ENCODE measurements around the gene ADARB1. TPM values are rescaled to one million over a fixed set of nuclear protein-coding genes. Genes with fewer than 3 reads are reported as not detected.
A peak's percentile ranks its signal among the peaks of the same experiment; 100 is the strongest.

ADARB1 gene
- polyA plus RNA-seq, 4 donors: 1.1 to 8.3 (median 3.8) TPM

DNA sequence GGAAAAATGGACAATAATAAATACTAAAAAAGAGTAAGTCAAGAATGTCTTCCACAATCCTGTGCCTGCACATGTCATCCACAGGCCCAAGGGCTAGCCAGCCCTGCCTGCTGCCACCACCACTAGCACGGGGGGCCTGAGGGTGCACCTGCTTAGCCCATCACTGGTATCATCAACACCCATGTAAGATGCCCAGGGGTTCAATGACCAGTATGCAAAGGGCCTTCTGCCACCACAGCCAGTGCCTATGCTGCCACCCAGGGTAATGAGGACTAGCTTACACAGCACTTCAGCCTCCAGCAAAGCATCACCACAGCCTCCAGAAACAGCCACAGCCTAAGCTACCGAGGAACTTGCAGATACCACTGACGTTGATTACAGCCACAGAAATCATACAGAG is 167.0 kb downstream of the ADARB1 start:
- H3K4me3 ChIP-seq (ENCODE audit: low read depth in 1 of 3, low read length in 3 of 3): no peak overlapping the region
- DNase-seq: no peak
- peaks cover 0 to 6% of the 10 kb centered on the region in 2 donors for H3K9me3 ChIP-seq (ENCODE audit: control insufficient read depth in 2 of 2, insufficient read depth in 1 of 2, low read depth in 1 of 2, low read length in 1 of 2)
- no peak for FAIRE-seq
- no peaks in the 10 kb centered on the region for H3K4me1 ChIP-seq (ENCODE audit: control insufficient read depth in 3 of 3, insufficient read depth in 2 of 3, low read depth in 1 of 3, low read length in 2 of 3)
- H3K27me3 ChIP-seq (ENCODE audit: control insufficient read depth in 3 of 3, insufficient read depth in 3 of 3, low read length in 3 of 3): peaks cover 0 to 2% (median 0%) of the 10 kb centered on the region in 3 donors
- H3K36me3 ChIP-seq (ENCODE audit: control insufficient read depth in 3 of 3, insufficient read depth in 2 of 3, low read depth in 1 of 3, low read length in 3 of 3): no peaks in the 10 kb centered on the region
- 71 to 85% (median 84%) methylated on average over 3 of the region's 3 CpGs for WGBS, 3 donors
- H3K27ac ChIP-seq (ENCODE audit: low read depth in 1 of 3, low read length in 2 of 3): no peak overlapping the region

DNA sequence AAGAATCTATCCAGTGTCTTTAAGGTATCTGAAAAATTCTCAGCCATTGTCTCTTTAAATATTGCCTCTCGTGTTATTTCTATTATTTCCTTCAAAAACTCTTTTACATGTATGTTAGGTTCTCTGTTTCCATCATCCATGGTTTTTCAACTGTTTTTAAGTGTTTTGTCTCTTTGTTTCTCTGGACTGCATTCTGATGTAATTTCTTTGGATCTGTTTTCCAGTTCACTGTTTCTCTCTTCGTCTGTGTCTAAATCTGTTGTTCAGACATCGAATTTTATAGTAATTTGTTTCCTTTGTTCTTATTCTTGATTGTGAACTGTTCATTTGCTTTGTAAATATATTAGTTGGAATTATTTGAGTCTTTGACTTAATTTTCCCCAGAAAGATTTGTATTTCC is 169.2 kb downstream of the ADARB1 start:
- Histone ChIP-seq H3K27me3 (ENCODE audit: control insufficient read depth in 3 of 3, insufficient read depth in 3 of 3, low read length in 3 of 3) (peaks cover 0 to 2% (median 2%) of the 10 kb centered on the region in 3 donors), H3K27ac (ENCODE audit: low read depth in 1 of 3, low read length in 2 of 3) (no peak overlapping the region), H3K4me3 (ENCODE audit: low read depth in 1 of 3, low read length in 3 of 3) (no peak overlapping the region), H3K36me3 (ENCODE audit: control insufficient read depth in 3 of 3, insufficient read depth in 2 of 3, low read depth in 1 of 3, low read length in 3 of 3) (no peaks in the 10 kb centered on the region), H3K9me3 (ENCODE audit: control insufficient read depth in 2 of 2, insufficient read depth in 1 of 2, low read depth in 1 of 2, low read length in 1 of 2) (peaks cover 0 to 5% of the 10 kb centered on the region in 2 donors), H3K4me1 (ENCODE audit: control insufficient read depth in 3 of 3, insufficient read depth in 2 of 3, low read depth in 1 of 3, low read length in 2 of 3) (no peaks in the 10 kb centered on the region)
- FAIRE-seq: no peak
- DNase-seq: no peak
- WGBS, 3 donors: 48 to 73% (median 68%) methylated on average over 3 of the region's 3 CpGs

DNA sequence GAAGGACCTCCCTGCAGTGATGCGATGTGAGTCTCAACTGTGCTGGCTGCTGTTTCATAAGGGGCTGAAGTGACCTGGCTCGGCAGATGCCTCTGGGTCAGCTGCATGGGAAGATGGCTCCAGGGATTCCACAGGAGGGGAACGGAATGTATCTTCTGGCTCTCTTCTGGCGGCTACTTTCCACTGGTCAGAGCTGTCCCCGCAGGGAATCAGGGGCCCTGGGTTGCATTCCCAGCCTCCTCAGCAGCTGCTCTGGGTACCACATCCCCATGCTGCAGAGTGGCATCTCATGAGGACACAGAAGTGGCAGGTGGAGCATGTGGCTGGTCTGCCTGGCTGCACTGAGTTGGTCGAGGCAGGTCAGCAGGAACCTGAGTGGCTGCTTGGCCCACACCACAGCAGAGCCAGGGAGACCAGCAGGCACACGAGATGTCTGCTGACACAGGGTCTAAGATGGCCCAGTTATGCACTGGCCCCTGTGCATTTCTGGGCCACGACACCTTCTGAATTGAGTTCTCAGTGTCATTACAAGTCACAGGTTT is 170.5 kb downstream of the ADARB1 start:
- H3K4me3 ChIP-seq (ENCODE audit: low read depth in 1 of 3, low read length in 3 of 3): no peak overlapping the region
- H3K4me1 ChIP-seq (ENCODE audit: control insufficient read depth in 3 of 3, insufficient read depth in 2 of 3, low read depth in 1 of 3, low read length in 2 of 3): no peaks in the 10 kb centered on the region
- 70 to 85% (median 73%) methylated on average over 8 of the region's 8 CpGs for WGBS, 3 donors
- H3K27ac ChIP-seq (ENCODE audit: low read depth in 1 of 3, low read length in 2 of 3): no peak overlapping the region
- DNase-seq (no peak), FAIRE-seq (no peak)
- peaks cover 0 to 5% of the 10 kb centered on the region in 2 donors for H3K9me3 ChIP-seq (ENCODE audit: control insufficient read depth in 2 of 2, insufficient read depth in 1 of 2, low read depth in 1 of 2, low read length in 1 of 2)
- H3K27me3 ChIP-seq (ENCODE audit: control insufficient read depth in 3 of 3, insufficient read depth in 3 of 3, low read length in 3 of 3): peaks cover 0 to 2% (median 2%) of the 10 kb centered on the region in 3 donors
- H3K36me3 ChIP-seq (ENCODE audit: control insufficient read depth in 3 of 3, insufficient read depth in 2 of 3, low read depth in 1 of 3, low read length in 3 of 3): no peaks in the 10 kb centered on the region

DNA sequence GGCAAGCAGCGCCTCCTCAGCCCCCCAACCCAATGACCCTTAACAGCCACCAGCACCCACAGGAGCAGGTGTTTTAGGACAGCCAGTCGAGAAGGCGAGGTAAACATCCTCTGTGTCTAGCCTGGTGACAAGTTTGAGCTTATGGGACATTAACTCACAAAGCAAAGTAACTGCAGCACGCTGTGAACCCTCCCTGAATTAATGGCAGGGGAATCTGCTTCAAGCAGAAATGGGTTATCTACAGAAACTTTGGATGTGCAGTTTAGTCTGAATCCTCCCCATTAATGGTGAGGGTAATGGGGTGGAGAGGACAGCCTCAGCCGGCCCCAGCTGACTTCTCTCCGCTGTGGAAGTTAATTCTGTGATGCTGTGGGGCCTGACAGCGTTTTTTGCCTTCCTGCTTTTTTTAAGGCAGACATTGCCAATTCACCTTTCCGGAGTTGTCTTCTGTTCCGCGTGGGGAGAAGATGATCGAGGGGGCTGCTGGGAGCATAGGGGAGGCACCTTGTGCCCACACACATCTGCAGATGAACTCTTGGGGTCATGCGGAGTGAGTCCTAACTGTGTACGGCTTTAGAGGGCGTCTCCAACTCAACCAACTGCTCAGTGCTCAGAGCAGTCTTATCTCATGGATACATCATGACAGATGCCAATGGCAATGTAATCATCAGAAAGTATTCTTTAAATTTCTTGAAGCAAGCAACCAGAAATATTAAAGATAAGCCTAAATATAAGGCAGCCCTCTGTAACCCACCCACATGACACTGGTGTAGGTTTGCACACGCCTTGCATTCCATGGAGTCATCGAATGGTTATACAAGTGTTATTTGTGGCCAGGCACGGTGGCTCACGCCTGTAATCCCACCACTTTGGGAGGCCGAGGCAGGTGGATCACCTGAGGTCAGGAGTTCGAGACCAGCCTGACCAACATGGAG is 172.3 kb downstream of the ADARB1 start:
- FAIRE-seq: no peak
- Histone ChIP-seq H3K27ac (ENCODE audit: low read depth in 1 of 3, low read length in 2 of 3) (no peak overlapping the region), H3K9me3 (ENCODE audit: control insufficient read depth in 2 of 2, insufficient read depth in 1 of 2, low read depth in 1 of 2, low read length in 1 of 2) (peaks cover 0 to 2% of the 10 kb centered on the region in 2 donors), H3K27me3 (ENCODE audit: control insufficient read depth in 3 of 3, insufficient read depth in 3 of 3, low read length in 3 of 3) (peaks cover 0 to 2% (median 0%) of the 10 kb centered on the region in 3 donors), H3K36me3 (ENCODE audit: control insufficient read depth in 3 of 3, insufficient read depth in 2 of 3, low read depth in 1 of 3, low read length in 3 of 3) (no peaks in the 10 kb centered on the region), H3K4me3 (ENCODE audit: low read depth in 1 of 3, low read length in 3 of 3) (no peak overlapping the region), H3K4me1 (ENCODE audit: control insufficient read depth in 3 of 3, insufficient read depth in 2 of 3, low read depth in 1 of 3, low read length in 2 of 3) (no peaks in the 10 kb centered on the region)
- WGBS, 3 donors: 76 to 80% (median 78%) methylated on average over 20 of the region's 20 CpGs
- no peak for DNase-seq

DNA sequence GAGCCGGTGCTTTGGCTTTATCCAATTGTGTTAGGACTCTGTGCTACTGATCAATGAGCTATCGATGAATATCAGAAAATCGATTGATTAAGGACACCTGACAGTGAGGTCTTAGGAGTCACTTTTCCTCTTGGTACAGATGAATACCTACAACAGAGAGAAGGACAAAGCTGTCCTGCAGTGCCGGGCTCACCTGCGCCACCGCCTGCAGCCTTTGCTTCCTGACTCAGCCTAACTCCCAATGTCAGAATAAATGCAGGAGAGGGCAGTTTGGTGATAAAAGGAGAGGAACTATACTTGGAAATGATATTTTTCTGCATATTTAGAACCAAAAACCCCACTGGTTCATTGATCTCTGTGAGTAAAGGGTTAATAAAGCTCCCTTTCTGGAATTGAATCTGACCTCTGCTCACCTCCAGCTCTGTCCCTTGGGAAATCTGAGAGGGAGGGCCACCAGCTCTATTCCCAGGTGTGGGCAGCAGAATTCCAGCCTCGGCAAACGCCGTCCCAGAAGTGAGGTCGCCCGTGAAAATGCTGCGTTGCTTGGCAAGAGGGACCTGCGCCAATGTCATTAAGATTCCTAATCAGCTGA is 174.0 kb downstream of the ADARB1 start:
- Histone ChIP-seq H3K36me3 (ENCODE audit: control insufficient read depth in 3 of 3, insufficient read depth in 2 of 3, low read depth in 1 of 3, low read length in 3 of 3) (no peaks in the 10 kb centered on the region), H3K27ac (ENCODE audit: low read depth in 1 of 3, low read length in 2 of 3) (no peak overlapping the region), H3K27me3 (ENCODE audit: control insufficient read depth in 3 of 3, insufficient read depth in 3 of 3, low read length in 3 of 3) (peaks cover 0 to 2% (median 0%) of the 10 kb centered on the region in 3 donors), H3K9me3 (ENCODE audit: control insufficient read depth in 2 of 2, insufficient read depth in 1 of 2, low read depth in 1 of 2, low read length in 1 of 2) (no peaks in the 10 kb centered on the region), H3K4me3 (ENCODE audit: low read depth in 1 of 3, low read length in 3 of 3) (no peak overlapping the region), H3K4me1 (ENCODE audit: control insufficient read depth in 3 of 3, insufficient read depth in 2 of 3, low read depth in 1 of 3, low read length in 2 of 3) (no peaks in the 10 kb centered on the region)
- no peak for FAIRE-seq
- WGBS, 3 donors: 26 to 51% (median 44%) methylated on average over 13 of the region's 13 CpGs
- DNase-seq: no peak

DNA sequence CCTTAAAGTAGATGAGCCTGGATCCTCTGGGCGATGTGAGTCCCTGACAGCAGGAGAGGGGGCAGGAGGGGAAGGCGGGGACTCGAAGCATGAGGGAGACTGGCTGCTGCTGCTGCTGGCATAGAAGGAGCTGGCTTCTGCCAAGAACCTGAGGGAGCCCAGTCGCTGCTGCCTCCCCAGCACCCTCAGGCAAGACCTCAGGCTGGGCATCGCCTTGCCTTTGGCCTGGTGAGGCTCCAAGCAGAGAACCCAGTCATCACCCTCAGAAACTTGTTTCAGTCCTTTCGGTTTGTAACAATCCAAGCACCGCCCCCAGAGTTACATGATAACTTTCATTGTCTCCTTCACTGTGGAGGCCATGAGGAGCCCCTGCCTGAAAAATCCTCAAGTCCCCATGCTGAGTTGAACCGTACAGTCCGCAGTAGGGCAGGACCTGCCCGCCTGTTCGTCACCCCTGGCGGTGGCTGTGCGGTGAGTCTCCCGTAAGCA is 174.6 kb downstream of the ADARB1 start:
- H3K36me3 ChIP-seq (ENCODE audit: control insufficient read depth in 3 of 3, insufficient read depth in 2 of 3, low read depth in 1 of 3, low read length in 3 of 3): no peaks in the 10 kb centered on the region
- H3K27me3 ChIP-seq (ENCODE audit: control insufficient read depth in 3 of 3, insufficient read depth in 3 of 3, low read length in 3 of 3): peaks cover 0 to 2% (median 0%) of the 10 kb centered on the region in 3 donors
- DNase-seq: peak in 1 of 2 donors; percentile 14
- no peak overlapping the region for H3K27ac ChIP-seq (ENCODE audit: low read depth in 1 of 3, low read length in 2 of 3)
- no peaks in the 10 kb centered on the region for H3K4me1 ChIP-seq (ENCODE audit: control insufficient read depth in 3 of 3, insufficient read depth in 2 of 3, low read depth in 1 of 3, low read length in 2 of 3)
- no peak for FAIRE-seq
- H3K9me3 ChIP-seq (ENCODE audit: control insufficient read depth in 2 of 2, insufficient read depth in 1 of 2, low read depth in 1 of 2, low read length in 1 of 2): no peaks in the 10 kb centered on the region
- no peak overlapping the region for H3K4me3 ChIP-seq (ENCODE audit: low read depth in 1 of 3, low read length in 3 of 3)
- 36 to 45% (median 44%) methylated on average over 14 of the region's 14 CpGs for whole genome bisulfite sequencing, 3 donors

DNA sequence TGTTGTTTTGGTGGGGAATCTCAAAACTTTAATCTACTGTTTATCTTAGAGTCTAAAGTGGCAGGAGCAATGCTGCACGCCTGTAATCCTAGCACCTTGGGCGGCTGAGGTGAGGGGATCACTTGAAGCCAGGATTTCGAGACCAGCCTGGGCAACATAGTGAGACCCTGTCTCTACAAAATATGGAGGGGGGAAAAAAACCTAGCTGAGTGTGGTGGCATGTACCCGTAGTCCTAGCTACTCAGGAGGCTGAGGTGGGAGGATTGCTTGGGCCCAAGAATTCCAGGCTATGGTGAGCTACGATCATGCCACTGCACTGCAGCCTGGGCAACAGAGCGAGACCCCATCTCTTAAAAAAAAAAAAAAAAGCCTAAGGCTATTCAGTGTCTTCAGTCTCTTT is 175.2 kb downstream of the ADARB1 start:
- no peak for FAIRE-seq
- Histone ChIP-seq H3K9me3 (ENCODE audit: control insufficient read depth in 2 of 2, insufficient read depth in 1 of 2, low read depth in 1 of 2, low read length in 1 of 2) (no peaks in the 10 kb centered on the region), H3K4me3 (ENCODE audit: low read depth in 1 of 3, low read length in 3 of 3) (no peak overlapping the region), H3K4me1 (ENCODE audit: control insufficient read depth in 3 of 3, insufficient read depth in 2 of 3, low read depth in 1 of 3, low read length in 2 of 3) (no peaks in the 10 kb centered on the region), H3K36me3 (ENCODE audit: control insufficient read depth in 3 of 3, insufficient read depth in 2 of 3, low read depth in 1 of 3, low read length in 3 of 3) (no peaks in the 10 kb centered on the region), H3K27me3 (ENCODE audit: control insufficient read depth in 3 of 3, insufficient read depth in 3 of 3, low read length in 3 of 3) (peaks cover 0 to 2% (median 0%) of the 10 kb centered on the region in 3 donors), H3K27ac (ENCODE audit: low read depth in 1 of 3, low read length in 2 of 3) (no peak overlapping the region)
- DNase-seq: no peak
- WGBS, 3 donors: 89 to 94% (median 92%) methylated on average over 6 of the region's 6 CpGs

DNA sequence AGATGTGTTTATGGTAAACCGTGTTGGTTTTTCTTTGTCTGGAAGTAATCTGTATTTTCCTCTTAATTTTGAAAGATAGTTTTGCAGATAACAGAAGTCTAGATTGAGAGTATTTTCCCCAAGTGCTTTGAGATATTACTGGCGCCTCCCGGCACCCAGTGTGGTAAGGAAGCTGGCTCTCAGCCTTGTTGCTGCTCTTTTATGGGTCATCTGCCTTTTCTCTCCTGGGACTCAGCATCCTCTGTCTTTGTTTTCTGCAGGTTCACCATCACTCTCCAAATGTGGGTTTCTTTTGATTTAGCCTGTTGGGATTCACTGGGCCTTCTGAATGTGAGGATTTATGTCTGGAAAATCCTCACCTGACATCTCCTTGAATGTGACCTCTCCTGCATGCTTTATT is 175.9 kb downstream of the ADARB1 start:
- WGBS, 3 donors: 87 to 91% (median 90%) methylated on average over 3 of the region's 3 CpGs
- DNase-seq (no peak), FAIRE-seq (no peak)
- peaks cover 0 to 2% (median 0%) of the 10 kb centered on the region in 3 donors for H3K27me3 ChIP-seq (ENCODE audit: control insufficient read depth in 3 of 3, insufficient read depth in 3 of 3, low read length in 3 of 3)
- no peak overlapping the region for H3K27ac ChIP-seq (ENCODE audit: low read depth in 1 of 3, low read length in 2 of 3)
- H3K4me3 ChIP-seq (ENCODE audit: low read depth in 1 of 3, low read length in 3 of 3): no peak overlapping the region
- no peaks in the 10 kb centered on the region for H3K9me3 ChIP-seq (ENCODE audit: control insufficient read depth in 2 of 2, insufficient read depth in 1 of 2, low read depth in 1 of 2, low read length in 1 of 2)
- no peaks in the 10 kb centered on the region for H3K4me1 ChIP-seq (ENCODE audit: control insufficient read depth in 3 of 3, insufficient read depth in 2 of 3, low read depth in 1 of 3, low read length in 2 of 3)
- H3K36me3 ChIP-seq (ENCODE audit: control insufficient read depth in 3 of 3, insufficient read depth in 2 of 3, low read depth in 1 of 3, low read length in 3 of 3): no peaks in the 10 kb centered on the region
